Fibroblast of villous mesenchyme (primary cell): ENCODE measurements around the gene RUSC1. TPM values are rescaled to one million over a fixed set of nuclear protein-coding genes. Genes with fewer than 3 reads are reported as not detected.

ENCODE experiments used
- DNase-seq: peaks from one replicate; pipeline ENCODE4 v3.0.0-alpha.2; 2010; ENCODE audit warnings: low read depth
- H3K4me3 ChIP-seq: 2 replicates; pipeline ENCODE4 v1.5.1; 2011; ENCODE audit warnings: low read depth, mild to moderate bottlenecking, low read length
- CTCF ChIP-seq: IDR thresholded peaks from 2 replicates; pipeline ENCODE4 v1.5.1; 2012; ENCODE audit warnings: low read depth, mild to moderate bottlenecking, low read length; ENCODE audit not compliant: insufficient read depth
- small RNA-seq: library from RNA; depleted of rRNA; stranded (forward); fragments of <200 nt; gene quantifications from one replicate; pipeline ENCODE3, GENCODE V24; 2012
- total RNA-seq: library from RNA; depleted of rRNA; stranded (reverse); fragments of >200 nt; gene quantifications from 2 replicates; pipeline ENCODE4 v1.2.3, GENCODE V29; 2012

Gene RUSC1
- total RNA-seq, 1 donor, result 22.9 TPM

GRCh38 chr1:155379631-155380090, 59.0 kb downstream of the RUSC1 start:
- DNase-seq, result peak; percentile 25
- TF ChIP-seq CTCF, result no peak
- no peak overlapping the region for H3K4me3 ChIP-seq

Small RNAs within 50 kb of the gene (small RNA-seq; reads per million reads assigned to genes)
- gene RNU6-106P, result not detected

Other genes starting within 250 kb of the RUSC1 start
- 0.32 and 0.43 TPM in 2 replicates for gene EFNA3, start 242.1 kb upstream of the RUSC1 start, total RNA-seq
- gene EFNA1, start 193.0 kb upstream of the RUSC1 start, total RNA-seq, result not detected in 2 replicates
- gene SLC50A1, start 185.0 kb upstream of the RUSC1 start, total RNA-seq, result 52.5 and 58.7 TPM in 2 replicates
- gene DPM3, start 180.4 kb upstream of the RUSC1 start, total RNA-seq, result 23.7 and 47.0 TPM in 2 replicates
- gene KRTCAP2, start 147.6 kb upstream of the RUSC1 start, total RNA-seq, result 65.6 and 95.3 TPM in 2 replicates
- 6.5 and 7.7 TPM in 2 replicates for gene TRIM46, start 147.0 kb upstream of the RUSC1 start, total RNA-seq
- 32.8 and 35.8 TPM in 2 replicates for gene THBS3, start 113.0 kb upstream of the RUSC1 start, total RNA-seq
- gene MTX1, start 112.2 kb upstream of the RUSC1 start, total RNA-seq, result 38.0 and 45.1 TPM in 2 replicates
- 7.7 and 7.8 TPM in 2 replicates for gene ENTREP3, start 65.4 kb upstream of the RUSC1 start, total RNA-seq
- 33.7 and 35.8 TPM in 2 replicates for gene SCAMP3, start 58.5 kb upstream of the RUSC1 start, total RNA-seq
- gene CLK2, start 47.4 kb upstream of the RUSC1 start, total RNA-seq, result 19.3 and 21.6 TPM in 2 replicates
- gene HCN3, start 43.4 kb upstream of the RUSC1 start, total RNA-seq, result 0.86 and 1.6 TPM in 2 replicates
- gene PKLR, start 19.5 kb upstream of the RUSC1 start, total RNA-seq, result not detected in 2 replicates
- 427 and 428 TPM in 2 replicates for gene FDPS, start 12.0 kb upstream of the RUSC1 start, total RNA-seq
- 34.1 and 43.2 TPM in 2 replicates for gene ASH1L, start 241.9 kb downstream of the RUSC1 start, total RNA-seq